Tongue (tissue), 2 donors: ENCODE results near the gene GAS6. TPM values are rescaled to one million over a fixed set of nuclear protein-coding genes. Genes with fewer than 3 reads are reported as not detected.
A peak's percentile ranks its signal among the peaks of the same experiment; 100 is the strongest.

Experiments
- DNase-seq: peaks from one replicate; pipeline ENCODE4 v3.0.0-alpha.2; 2015
- total RNA-seq: library from RNA; depleted of rRNA; stranded (reverse); fragments of >200 nt; gene quantifications from one replicate; pipeline ENCODE4 v1.2.3, GENCODE V29; 2014

GAS6 gene
- total RNA-seq, 1 donor from 2014 or later, result 85.8 TPM

DNA sequence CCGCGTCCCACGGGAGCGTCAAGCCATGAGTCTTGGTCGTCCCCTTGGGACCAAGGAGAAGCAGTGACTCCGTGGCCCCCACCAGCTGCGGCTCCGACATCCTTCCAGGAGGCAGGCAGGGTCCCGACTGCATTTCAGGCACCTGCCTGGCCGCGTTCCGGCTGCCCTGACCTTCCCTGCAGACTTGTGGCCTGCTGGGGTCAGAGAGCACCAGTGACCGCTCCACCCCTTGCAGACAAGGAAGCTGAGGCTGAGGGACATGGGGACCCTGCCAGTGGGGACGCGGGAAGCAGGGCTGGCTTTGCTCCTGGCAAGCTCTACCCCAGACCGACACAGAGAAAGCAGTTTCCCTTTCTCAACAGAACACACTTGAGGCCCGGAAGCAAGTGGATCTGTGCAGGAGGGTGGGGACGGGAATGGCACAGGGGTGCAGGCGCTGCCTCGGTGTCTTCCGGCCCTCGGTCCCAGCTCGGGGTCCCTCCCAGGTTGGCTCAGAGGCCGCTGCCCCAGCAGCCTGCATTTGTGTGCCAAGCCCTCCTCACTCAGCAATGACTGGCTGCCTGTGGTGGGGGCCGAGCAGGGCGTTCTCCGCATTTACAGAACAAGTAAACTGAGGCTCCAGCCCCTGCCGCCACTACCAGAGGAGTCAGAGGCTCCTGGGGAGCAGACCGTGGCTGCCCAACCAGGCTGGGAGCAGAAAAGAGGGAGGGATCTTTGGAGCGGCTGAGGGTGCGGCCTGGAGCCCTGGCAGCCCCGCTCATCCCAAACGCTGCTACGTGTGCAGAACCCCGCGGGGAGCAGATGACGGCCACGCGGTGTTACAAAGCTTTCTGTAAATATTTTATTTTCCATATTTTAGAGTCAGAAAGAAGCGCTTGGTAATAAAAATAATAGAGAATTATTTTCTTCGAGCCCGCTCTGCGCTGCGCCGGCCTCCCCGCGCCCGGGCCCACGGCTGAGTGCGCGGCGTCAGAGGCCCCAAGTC, 43.9 kb downstream of the GAS6 start:
- DNase-seq, result no peak

GRCh38 chr13:113819341-113819730, 44.5 kb downstream of the GAS6 start:
- no peak for DNase-seq

- DNase-seq, result no peak
Measured at GRCh38 chr13:113818700-113819295, 45.1 kb downstream of the GAS6 start.

DNA sequence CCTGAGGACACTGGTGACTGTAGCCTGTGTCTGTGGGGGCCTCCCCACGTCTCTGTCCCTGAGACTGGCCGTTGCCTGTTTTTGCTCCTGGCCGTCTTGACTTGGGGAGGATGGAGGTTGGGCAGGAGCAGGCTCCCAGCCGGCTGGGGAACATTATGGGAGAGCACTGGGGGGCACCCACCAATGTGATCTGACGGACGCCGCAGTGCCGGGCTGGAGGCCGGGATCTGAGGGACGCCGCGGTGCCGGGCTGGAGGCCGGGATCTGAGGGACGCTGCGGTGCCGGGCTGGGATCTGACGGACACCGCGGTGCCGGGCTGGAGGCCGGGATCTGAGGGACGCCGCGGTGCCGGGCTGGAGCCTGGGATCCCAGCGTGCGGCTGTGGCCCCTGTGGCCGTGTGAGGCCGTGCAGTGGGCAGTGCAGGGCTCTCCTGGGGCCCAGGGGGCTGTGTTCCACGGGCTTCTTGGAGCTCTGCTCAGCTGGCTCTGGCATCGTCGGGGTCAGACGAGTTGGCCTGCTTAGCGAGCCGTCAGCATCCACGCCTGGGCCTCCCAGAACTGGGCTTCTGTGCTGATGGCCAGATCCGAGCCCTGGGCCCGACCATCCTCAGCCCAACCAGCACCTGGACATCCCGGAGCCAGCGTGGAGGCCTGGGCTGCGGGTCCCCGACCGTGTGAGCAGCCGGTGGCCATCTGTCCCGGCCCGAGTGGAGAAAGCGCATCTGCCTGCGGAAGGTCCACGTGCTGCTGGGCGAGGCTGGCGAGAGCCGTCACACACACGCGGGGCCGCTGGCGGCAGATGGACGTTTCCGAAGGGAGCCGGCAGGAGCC, 45.8 kb downstream of the GAS6 start:
- no peak for DNase-seq

DNA sequence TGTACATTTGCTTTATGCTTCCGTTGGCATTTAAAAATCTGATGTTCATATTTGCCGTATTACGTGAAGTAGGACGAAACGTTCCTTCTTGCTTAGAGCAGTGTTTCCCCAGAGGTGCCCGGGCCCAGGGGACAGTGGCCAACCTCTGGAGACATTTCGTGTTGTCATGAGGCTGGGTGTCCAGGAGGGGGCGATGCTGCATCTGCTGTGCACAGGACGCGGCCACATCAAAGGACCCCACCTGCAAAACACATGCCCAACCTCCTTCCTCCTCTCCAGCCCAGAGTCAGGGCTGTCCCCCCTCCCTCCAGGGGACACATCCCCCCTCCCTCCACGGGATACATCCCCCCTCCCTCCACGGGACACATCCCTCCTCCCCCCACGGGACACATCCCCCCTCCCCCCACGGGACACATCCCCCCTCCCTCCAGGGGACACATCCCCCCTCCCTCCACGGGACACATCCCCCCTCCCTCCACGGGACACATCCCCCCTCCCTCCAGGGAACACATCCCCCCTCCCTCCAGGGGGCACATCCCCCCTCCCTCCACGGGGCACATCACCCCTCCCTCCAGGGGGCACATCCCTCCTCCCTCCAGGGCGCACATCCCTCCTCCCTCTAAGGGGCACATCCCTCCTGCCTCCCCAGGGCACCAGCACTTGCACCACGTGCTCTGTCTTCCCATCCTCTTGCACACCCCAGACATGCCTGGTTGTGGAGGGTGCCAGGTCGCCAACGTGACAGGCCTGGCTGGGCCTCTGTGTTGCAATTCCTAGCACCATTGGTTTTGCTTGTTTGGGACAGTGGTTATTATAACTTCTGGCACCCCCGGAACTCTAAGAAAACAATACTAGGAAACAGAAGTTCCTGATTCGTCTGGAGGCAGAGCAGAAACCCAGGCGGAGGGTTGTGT, 46.7 kb downstream of the GAS6 start:
- peak; percentile 85 for DNase-seq

- no peak for DNase-seq
Measured at GRCh38 chr13:113816254-113816929, 47.5 kb downstream of the GAS6 start.

DNA sequence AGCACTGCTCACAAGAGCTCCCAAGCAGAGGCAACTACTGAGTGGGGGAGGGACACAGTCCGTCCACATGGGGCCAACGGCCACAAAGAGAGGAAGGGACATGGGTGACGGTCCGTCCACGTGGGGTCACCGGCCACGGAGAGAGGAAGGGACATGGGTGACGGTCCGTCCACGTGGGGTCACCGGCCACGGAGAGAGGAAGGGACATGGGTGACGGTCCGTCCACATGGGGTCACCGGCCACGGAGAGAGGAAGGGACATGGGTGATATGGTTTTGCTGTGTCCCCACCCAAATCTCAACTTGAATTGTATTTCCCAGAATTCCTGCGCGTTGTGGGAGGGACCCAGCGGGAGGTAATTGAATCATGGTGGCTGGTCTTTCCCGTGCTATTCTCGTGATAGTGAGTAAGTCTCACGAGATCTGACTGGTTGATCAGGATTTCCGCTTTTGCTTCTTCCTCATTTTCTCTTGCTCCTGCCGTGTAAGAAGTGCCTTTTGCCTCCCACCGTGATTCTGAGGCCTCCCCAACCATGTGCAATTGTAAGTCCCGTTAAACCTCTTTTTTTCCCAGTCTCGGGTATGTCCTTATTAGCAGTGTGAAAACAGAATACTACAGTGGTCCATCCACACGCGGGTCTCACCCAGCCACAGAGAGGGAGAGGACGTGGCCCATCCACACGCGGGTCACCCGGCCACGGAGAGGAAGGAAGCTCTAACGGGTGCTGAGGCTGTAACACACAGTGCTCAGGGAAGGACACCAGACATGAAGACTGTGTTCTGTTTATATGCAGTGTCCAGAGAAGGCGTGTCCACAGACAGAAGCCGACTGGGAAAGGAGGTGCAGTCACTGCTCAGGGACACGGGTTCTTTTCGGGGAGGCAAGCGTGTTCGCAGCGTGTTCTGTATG, 48.5 kb downstream of the GAS6 start:
- DNase-seq, result no peak

- DNase-seq, result no peak
Measured at GRCh38 chr13:113814435-113814821, 49.4 kb downstream of the GAS6 start.

- DNase-seq, result no peak
Measured at GRCh38 chr13:113813749-113814434, 50.0 kb downstream of the GAS6 start.

GRCh38 chr13:113813070-113813748, 50.7 kb downstream of the GAS6 start:
- DNase-seq, result no peak

GRCh38 chr13:113812178-113813040, 51.5 kb downstream of the GAS6 start:
- DNase-seq, result no peak

- no peak for DNase-seq
Measured at GRCh38 chr13:113811081-113811928, 52.6 kb downstream of the GAS6 start.

- DNase-seq, result no peak
Measured at GRCh38 chr13:113810640-113811039, 53.2 kb downstream of the GAS6 start.

DNA sequence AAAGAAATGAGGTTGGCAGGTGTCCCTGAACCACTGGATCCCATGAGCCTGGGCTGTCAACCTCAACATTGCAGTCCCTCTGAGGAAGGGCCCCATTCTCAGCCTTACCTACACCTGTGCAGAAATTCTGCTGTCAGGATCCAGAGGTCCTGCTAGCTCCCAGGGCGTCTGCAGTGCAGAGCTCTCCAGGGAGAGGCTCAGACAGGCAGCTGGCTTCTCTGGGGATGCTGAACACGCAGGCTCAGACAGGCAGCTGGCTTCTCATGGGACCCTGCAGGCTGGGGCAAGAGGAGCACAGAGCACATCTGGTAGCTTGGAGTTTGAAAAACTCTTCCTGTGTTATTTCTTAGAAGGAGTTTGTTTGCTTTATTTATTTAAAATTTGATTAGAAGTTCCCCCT, 53.9 kb downstream of the GAS6 start:
- no peak for DNase-seq

DNA sequence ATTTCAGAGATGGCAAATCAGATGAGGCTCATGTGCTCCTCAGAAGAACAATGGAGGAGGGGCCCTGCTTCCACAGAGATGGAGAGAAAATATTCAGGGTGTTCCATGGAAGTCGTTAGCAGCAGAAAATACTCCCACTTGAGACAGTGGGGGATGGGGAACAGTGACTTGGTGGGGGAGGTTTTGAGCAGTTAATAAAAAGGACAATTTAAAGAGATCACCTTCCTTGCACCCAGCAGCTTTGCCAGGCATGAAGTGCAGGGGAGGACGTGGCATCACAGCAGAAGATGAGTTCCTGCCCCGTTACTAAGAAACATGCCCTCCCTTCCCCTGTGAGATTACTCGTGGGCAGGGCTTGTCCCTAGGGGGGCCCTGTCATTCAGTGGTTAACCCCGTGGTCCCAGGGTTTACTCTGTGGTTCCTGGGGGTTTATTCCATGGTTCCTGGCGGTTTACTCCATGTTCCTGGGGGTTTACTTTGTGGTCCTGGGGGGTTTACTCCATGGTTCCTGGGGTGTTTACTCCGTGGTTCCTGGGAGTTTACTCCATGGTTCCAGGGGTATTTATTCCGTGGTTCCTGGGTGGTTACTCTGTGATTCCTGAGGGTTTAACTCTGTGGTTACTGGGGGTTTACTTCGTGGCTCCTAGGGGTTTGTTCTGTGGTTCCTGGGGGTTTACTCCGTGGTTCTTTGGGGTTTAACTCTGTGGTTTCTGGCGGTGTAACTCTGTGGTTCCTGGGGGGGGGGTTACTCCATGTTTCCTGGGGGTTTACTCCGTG, 55.6 kb downstream of the GAS6 start:
- no peak for DNase-seq

DNA sequence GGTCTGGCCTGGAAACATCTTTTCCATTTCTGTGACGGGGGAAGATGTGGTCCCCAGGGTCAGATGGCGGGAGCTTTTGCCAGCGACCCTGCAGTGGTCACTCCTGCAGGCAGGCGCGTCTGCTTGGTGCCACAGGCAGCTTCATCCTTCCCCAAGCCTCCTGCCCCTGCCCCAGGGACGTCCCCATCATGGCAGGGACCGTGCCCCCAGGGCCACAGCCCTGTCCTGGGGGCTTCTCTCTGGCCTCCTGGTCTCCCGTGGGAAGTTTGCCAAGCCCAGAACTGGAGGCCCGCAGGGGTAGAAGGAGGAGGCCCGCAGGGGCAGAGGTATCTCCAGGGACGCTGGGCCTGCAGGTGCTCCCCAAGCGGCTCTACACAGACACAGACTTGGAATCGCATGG, 57.4 kb downstream of the GAS6 start:
- no peak for DNase-seq
